ENCODE results near the gene GPR63.

GPR63 gene

GRCh38 chr6:96803106-96803481 is 34.2 kb downstream of the GPR63 start:
- H3K36me3 Mint-ChIP-seq (ENCODE audit: low read depth): no peaks in the 10 kb centered on the region
- no peaks in the 10 kb centered on the region for H3K27me3 Mint-ChIP-seq (ENCODE audit: low read depth)
- no peaks in the 10 kb centered on the region for H3K4me1 Mint-ChIP-seq (ENCODE audit: low read depth)
- H3K27ac Mint-ChIP-seq: no peak overlapping the region
- H3K4me3 Mint-ChIP-seq: no peak overlapping the region
- H3K9me3 Mint-ChIP-seq: no peaks in the 10 kb centered on the region

- H3K27ac Mint-ChIP-seq: no peak overlapping the region
- H3K27me3 Mint-ChIP-seq (ENCODE audit: low read depth): no peaks in the 10 kb centered on the region
- no peak overlapping the region for H3K4me3 Mint-ChIP-seq
- H3K9me3 Mint-ChIP-seq: no peaks in the 10 kb centered on the region
- H3K36me3 Mint-ChIP-seq (ENCODE audit: low read depth): no peaks in the 10 kb centered on the region
- no peaks in the 10 kb centered on the region for H3K4me1 Mint-ChIP-seq (ENCODE audit: low read depth)
These were observed 41.8 kb downstream of the GPR63 start for GRCh38 chr6:96795481-96795880.

- no peaks in the 10 kb centered on the region for H3K27me3 Mint-ChIP-seq (ENCODE audit: low read depth)
- no peaks in the 10 kb centered on the region for H3K4me1 Mint-ChIP-seq (ENCODE audit: low read depth)
- H3K4me3 Mint-ChIP-seq: no peak overlapping the region
- no peak overlapping the region for H3K27ac Mint-ChIP-seq
- H3K9me3 Mint-ChIP-seq: peaks cover 2% of the 10 kb centered on the region
- no peaks in the 10 kb centered on the region for H3K36me3 Mint-ChIP-seq (ENCODE audit: low read depth)
These were observed 42.3 kb downstream of the GPR63 start for GRCh38 chr6:96794980-96795379.

GRCh38 chr6:96792561-96793190 is 44.6 kb downstream of the GPR63 start:
- Mint-ChIP-seq H3K4me1 (ENCODE audit: low read depth) (no peaks in the 10 kb centered on the region), H3K27me3 (ENCODE audit: low read depth) (no peaks in the 10 kb centered on the region), H3K4me3 (no peak overlapping the region), H3K27ac (no peak overlapping the region), H3K9me3 (peaks cover 3% of the 10 kb centered on the region), H3K36me3 (ENCODE audit: low read depth) (no peaks in the 10 kb centered on the region)

- Mint-ChIP-seq H3K27ac (no peak overlapping the region), H3K36me3 (ENCODE audit: low read depth) (no peaks in the 10 kb centered on the region), H3K4me1 (ENCODE audit: low read depth) (no peaks in the 10 kb centered on the region)
These were observed 47.4 kb downstream of the GPR63 start for GRCh38 chr6:96789871-96790270.

GRCh38 chr6:96787846-96788580 is 49.3 kb downstream of the GPR63 start:
- Mint-ChIP-seq H3K27me3 (ENCODE audit: low read depth) (peaks cover 4% of the 10 kb centered on the region), H3K27ac (no peak overlapping the region), H3K36me3 (ENCODE audit: low read depth) (no peaks in the 10 kb centered on the region)

More at GRCh38 chr6:96789871-96790270, 47.4 kb downstream of the GPR63 start:
- peaks cover 3% of the 10 kb centered on the region for H3K9me3 Mint-ChIP-seq
- H3K27me3 Mint-ChIP-seq (ENCODE audit: low read depth): no peaks in the 10 kb centered on the region
- H3K4me3 Mint-ChIP-seq: no peak overlapping the region

GRCh38 chr6:96786336-96786735 is 50.9 kb downstream of the GPR63 start:
- Mint-ChIP-seq H3K4me3 (no peak overlapping the region), H3K4me1 (ENCODE audit: low read depth) (no peaks in the 10 kb centered on the region)

More at GRCh38 chr6:96787846-96788580, 49.3 kb downstream of the GPR63 start:
- Mint-ChIP-seq H3K4me1 (ENCODE audit: low read depth) (no peaks in the 10 kb centered on the region), H3K9me3 (peaks cover 3% of the 10 kb centered on the region), H3K4me3 (no peak overlapping the region)

GRCh38 chr6:96784650-96785049 is 52.6 kb downstream of the GPR63 start:
- no peak overlapping the region for H3K27ac Mint-ChIP-seq
- H3K36me3 Mint-ChIP-seq (ENCODE audit: low read depth): no peaks in the 10 kb centered on the region
- no peak overlapping the region for H3K4me3 Mint-ChIP-seq
- no peaks in the 10 kb centered on the region for H3K9me3 Mint-ChIP-seq
- H3K27me3 Mint-ChIP-seq (ENCODE audit: low read depth): peaks cover 8% of the 10 kb centered on the region
- H3K4me1 Mint-ChIP-seq (ENCODE audit: low read depth): no peaks in the 10 kb centered on the region

More at GRCh38 chr6:96786336-96786735, 50.9 kb downstream of the GPR63 start:
- Mint-ChIP-seq H3K27me3 (ENCODE audit: low read depth) (peaks cover 6% of the 10 kb centered on the region), H3K36me3 (ENCODE audit: low read depth) (no peaks in the 10 kb centered on the region), H3K27ac (no peak overlapping the region), H3K9me3 (peaks cover 3% of the 10 kb centered on the region)

GRCh38 chr6:96783307-96783706 is 54.0 kb downstream of the GPR63 start:
- peaks cover 8% of the 10 kb centered on the region for H3K27me3 Mint-ChIP-seq (ENCODE audit: low read depth)
- no peak overlapping the region for H3K4me3 Mint-ChIP-seq
- no peaks in the 10 kb centered on the region for H3K36me3 Mint-ChIP-seq (ENCODE audit: low read depth)
- no peaks in the 10 kb centered on the region for H3K9me3 Mint-ChIP-seq
- H3K4me1 Mint-ChIP-seq (ENCODE audit: low read depth): no peaks in the 10 kb centered on the region
- H3K27ac Mint-ChIP-seq: no peak overlapping the region

- H3K4me3 Mint-ChIP-seq: no peak overlapping the region
- no peaks in the 10 kb centered on the region for H3K36me3 Mint-ChIP-seq (ENCODE audit: low read depth)
- no peaks in the 10 kb centered on the region for H3K4me1 Mint-ChIP-seq (ENCODE audit: low read depth)
- peaks cover 8% of the 10 kb centered on the region for H3K27me3 Mint-ChIP-seq (ENCODE audit: low read depth)
- no peak overlapping the region for H3K27ac Mint-ChIP-seq
- no peaks in the 10 kb centered on the region for H3K9me3 Mint-ChIP-seq
These were observed 55.7 kb downstream of the GPR63 start for GRCh38 chr6:96781557-96781956.

- H3K4me3 Mint-ChIP-seq: no peak overlapping the region
- H3K27me3 Mint-ChIP-seq (ENCODE audit: low read depth): peaks cover 6% of the 10 kb centered on the region
- no peaks in the 10 kb centered on the region for H3K36me3 Mint-ChIP-seq (ENCODE audit: low read depth)
- no peak overlapping the region for H3K27ac Mint-ChIP-seq
- no peaks in the 10 kb centered on the region for H3K9me3 Mint-ChIP-seq
- no peaks in the 10 kb centered on the region for H3K4me1 Mint-ChIP-seq (ENCODE audit: low read depth)
These were observed 60.2 kb downstream of the GPR63 start for GRCh38 chr6:96777113-96777512.

GRCh38 chr6:96775727-96776400 is 61.4 kb downstream of the GPR63 start:
- Mint-ChIP-seq H3K27ac (no peak overlapping the region), H3K4me1 (ENCODE audit: low read depth) (no peaks in the 10 kb centered on the region), H3K9me3 (no peaks in the 10 kb centered on the region), H3K36me3 (ENCODE audit: low read depth) (no peaks in the 10 kb centered on the region), H3K27me3 (ENCODE audit: low read depth) (peaks cover 3% of the 10 kb centered on the region), H3K4me3 (no peak overlapping the region)

GRCh38 chr6:96766769-96767168 is 70.5 kb downstream of the GPR63 start:
- no peaks in the 10 kb centered on the region for H3K4me1 Mint-ChIP-seq (ENCODE audit: low read depth)
- H3K36me3 Mint-ChIP-seq (ENCODE audit: low read depth): no peaks in the 10 kb centered on the region
- H3K27ac Mint-ChIP-seq: no peak overlapping the region
- H3K4me3 Mint-ChIP-seq: no peak overlapping the region
- peaks cover 4% of the 10 kb centered on the region for H3K9me3 Mint-ChIP-seq
- H3K27me3 Mint-ChIP-seq (ENCODE audit: low read depth): no peaks in the 10 kb centered on the region

GRCh38 chr6:96762599-96762998 is 74.7 kb downstream of the GPR63 start:
- Mint-ChIP-seq H3K4me1 (ENCODE audit: low read depth) (no peaks in the 10 kb centered on the region), H3K9me3 (no peaks in the 10 kb centered on the region), H3K27ac (no peak overlapping the region), H3K4me3 (no peak overlapping the region), H3K36me3 (ENCODE audit: low read depth) (no peaks in the 10 kb centered on the region), H3K27me3 (ENCODE audit: low read depth) (peaks cover 9% of the 10 kb centered on the region)

- H3K27ac Mint-ChIP-seq: no peak overlapping the region
- no peaks in the 10 kb centered on the region for H3K36me3 Mint-ChIP-seq (ENCODE audit: low read depth)
- H3K4me3 Mint-ChIP-seq: no peak overlapping the region
- H3K4me1 Mint-ChIP-seq (ENCODE audit: low read depth): no peaks in the 10 kb centered on the region
- no peaks in the 10 kb centered on the region for H3K9me3 Mint-ChIP-seq
- peaks cover 9% of the 10 kb centered on the region for H3K27me3 Mint-ChIP-seq (ENCODE audit: low read depth)
These were observed 75.5 kb downstream of the GPR63 start for GRCh38 chr6:96761794-96762193.
